Measurements from ENCODE around the gene SPPL3.

SPPL3 gene

DNA sequence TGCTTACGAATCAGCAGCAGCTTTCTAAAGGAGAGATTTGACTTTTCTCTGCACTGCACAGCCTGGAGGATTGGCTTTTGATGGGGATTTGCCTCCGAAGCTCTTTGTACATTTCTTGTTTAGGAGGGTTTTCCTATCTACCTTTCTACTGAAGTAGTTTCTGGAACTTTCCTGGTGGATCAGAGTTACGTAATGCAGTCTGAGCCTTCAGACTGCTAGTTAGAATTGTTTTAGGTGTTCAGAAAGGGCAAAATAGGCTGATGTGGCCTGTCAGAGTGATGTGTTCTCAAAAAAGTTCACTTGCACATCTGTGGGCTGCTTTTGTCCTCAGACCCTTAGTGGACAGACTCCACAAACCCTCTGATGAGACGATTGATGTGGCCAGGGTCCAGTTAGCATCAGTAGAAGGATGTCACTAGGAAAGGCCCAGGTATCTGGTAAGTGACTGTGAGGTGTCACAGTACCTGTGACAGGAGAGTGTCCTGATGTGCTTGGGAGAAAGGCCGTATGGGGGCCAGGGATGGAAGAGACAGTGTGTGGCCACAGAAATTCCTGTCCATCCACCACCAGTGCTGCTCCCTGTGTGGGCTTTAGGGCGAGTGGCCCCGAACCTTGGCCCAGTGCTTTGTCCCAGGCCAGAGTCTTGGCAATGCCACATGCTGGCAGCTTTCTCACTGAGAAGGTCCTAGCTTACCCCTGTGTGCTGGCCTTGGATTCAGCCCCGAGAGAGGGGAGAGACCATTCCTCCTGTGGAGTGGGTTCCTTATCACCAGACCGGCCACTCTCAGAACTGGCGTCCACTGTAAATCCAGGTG is 183.0 kb downstream of the SPPL3 start:
- peak overlapping the region; percentile 46 for H3K4me2 ChIP-seq (ENCODE audit: low read length)
- H3K9me3 ChIP-seq (ENCODE audit: control insufficient read depth, insufficient read depth, low read length) = no peaks in the 10 kb centered on the region
- H3K9me2 ChIP-seq (replicated peaks; ENCODE audit: control insufficient read depth, low read length) = no peaks in the 10 kb centered on the region
- H3K4me1 ChIP-seq (ENCODE audit: control insufficient read depth, low read length) = peaks cover 34% of the 10 kb centered on the region
- TF ChIP-seq, protein P1, sequence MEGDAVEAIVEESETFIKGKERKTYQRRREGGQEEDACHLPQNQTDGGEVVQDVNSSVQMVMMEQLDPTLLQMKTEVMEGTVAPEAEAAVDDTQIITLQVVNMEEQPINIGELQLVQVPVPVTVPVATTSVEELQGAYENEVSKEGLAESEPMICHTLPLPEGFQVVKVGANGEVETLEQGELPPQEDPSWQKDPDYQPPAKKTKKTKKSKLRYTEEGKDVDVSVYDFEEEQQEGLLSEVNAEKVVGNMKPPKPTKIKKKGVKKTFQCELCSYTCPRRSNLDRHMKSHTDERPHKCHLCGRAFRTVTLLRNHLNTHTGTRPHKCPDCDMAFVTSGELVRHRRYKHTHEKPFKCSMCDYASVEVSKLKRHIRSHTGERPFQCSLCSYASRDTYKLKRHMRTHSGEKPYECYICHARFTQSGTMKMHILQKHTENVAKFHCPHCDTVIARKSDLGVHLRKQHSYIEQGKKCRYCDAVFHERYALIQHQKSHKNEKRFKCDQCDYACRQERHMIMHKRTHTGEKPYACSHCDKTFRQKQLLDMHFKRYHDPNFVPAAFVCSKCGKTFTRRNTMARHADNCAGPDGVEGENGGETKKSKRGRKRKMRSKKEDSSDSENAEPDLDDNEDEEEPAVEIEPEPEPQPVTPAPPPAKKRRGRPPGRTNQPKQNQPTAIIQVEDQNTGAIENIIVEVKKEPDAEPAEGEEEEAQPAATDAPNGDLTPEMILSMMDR (IDR thresholded peaks at IDR 0.05; ENCODE audit: low read depth, low read length, poor library complexity, severe bottlenecking) = no peak
- no peak for TF ChIP-seq EZH2phosphoT487 (IDR thresholded peaks at IDR 0.05; ENCODE audit: borderline replicate concordance, low read length)
- H3K27me3 ChIP-seq (ENCODE audit: control insufficient read depth, low read length) = no peaks in the 10 kb centered on the region
- no peaks in the 10 kb centered on the region for H3F3A ChIP-seq (ENCODE audit: control insufficient read depth, insufficient read depth)
- peaks cover 12% of the 10 kb centered on the region for H4K20me1 ChIP-seq (ENCODE audit: control insufficient read depth, insufficient read depth, low read depth, low read length)
- 0 out of 2 replicates have a peak overlapping the region, but pooled peaks have one; percentile 13 for H3K4me3 ChIP-seq (ENCODE audit: low read length)
- peaks cover 73% of the 10 kb centered on the region for H3K36me3 ChIP-seq (ENCODE audit: control insufficient read depth, low read length)
- no peaks in the 10 kb centered on the region for H3K79me2 ChIP-seq (ENCODE audit: control insufficient read depth, low read length)
- no peak overlapping the region for H3K27ac ChIP-seq (ENCODE audit: low read depth, low read length)

DNA sequence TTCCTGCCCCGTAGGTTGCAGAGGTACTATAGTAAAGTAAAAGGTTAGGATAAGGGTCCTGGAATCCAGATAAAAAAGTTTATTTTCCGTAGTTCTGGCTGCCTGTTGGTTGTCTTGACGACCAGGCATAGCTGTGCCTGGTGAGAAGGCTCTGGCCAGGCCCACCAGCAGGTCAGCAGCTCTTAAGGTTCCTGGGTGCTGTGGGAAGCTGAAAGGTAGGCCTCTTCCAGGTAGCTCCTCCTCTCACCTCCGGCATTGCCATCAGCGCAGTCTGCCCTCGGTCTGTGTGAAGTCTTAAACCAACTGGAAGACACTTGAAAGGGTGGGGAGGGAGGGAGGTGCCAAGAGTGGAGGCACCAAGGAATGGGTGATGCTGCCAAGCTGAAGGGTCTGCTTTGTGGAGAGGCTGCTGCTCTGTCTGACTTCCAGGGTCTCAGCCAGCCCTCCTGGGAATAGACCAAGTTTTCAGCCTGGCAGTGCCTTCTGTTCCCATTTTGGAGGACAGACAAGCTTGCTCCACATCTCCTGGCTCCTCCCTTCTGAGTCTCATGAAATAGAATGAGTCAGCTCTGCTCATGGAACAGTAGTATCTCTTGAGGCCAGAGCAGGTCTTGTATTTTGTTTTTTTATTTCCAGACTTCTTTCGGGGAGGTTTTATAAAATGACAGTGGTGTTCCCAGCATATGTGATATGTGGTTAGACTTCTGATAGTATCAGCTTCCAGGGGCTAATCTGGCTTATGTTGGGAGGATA is 183.7 kb downstream of the SPPL3 start:
- Histone ChIP-seq H3K36me3 (ENCODE audit: control insufficient read depth, low read length) (peaks cover 78% of the 10 kb centered on the region), H3K4me2 (ENCODE audit: low read length) (no peak overlapping the region)

DNA sequence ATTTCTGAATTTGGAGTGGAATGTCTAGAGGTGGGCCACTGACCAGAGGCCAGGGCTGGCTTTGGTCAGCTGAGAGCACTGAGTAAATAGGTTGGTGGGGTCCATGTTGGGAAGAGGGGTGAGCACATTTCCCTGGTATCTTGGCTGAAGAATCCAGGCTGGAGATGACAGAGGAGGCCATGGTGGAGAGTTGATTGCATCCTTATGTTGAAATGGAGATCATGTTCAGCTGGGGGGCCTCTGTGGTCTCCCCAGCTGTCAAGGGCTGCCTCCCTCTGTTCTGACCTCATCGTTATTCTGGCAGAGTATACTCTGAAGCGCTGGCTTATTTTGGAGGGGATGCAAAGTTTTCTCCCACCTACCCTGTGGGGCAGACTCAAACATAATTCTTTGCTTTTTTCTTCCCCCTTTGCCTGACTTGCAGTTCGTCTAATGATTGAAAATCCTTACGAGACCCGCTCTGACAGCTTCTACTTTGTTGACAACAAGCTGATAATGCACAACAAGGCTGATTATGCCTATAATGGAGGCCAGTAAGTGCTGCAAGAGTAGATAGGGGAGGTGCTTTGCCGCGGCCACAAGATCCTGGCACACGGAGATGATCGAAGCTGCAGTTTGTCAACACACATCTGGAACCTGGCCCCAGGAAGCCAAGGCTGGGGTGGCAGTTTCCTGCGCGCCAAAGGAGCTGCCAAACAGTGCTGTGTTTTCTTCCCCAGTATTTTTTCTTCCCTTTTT is 184.5 kb downstream of the SPPL3 start:
- Histone ChIP-seq H3K36me3 (ENCODE audit: control insufficient read depth, low read length) (peaks cover 83% of the 10 kb centered on the region), H3K27ac (ENCODE audit: low read depth, low read length) (no peak overlapping the region)
- no peak for TF ChIP-seq EZH2phosphoT487 (IDR thresholded peaks at IDR 0.05; ENCODE audit: borderline replicate concordance, low read length)
- TF ChIP-seq, protein P1 (IDR thresholded peaks at IDR 0.05; ENCODE audit: low read depth, low read length, poor library complexity, severe bottlenecking) = no peak

More for the DNA sequence above, 183.7 kb downstream of the SPPL3 start:
- Histone ChIP-seq H4K20me1 (ENCODE audit: control insufficient read depth, insufficient read depth, low read depth, low read length) (peaks cover 12% of the 10 kb centered on the region), H3K27ac (ENCODE audit: low read depth, low read length) (no peak overlapping the region), H3K4me3 (ENCODE audit: low read length) (no peak overlapping the region), H3K9me3 (ENCODE audit: control insufficient read depth, insufficient read depth, low read length) (no peaks in the 10 kb centered on the region), H3K4me1 (ENCODE audit: control insufficient read depth, low read length) (peaks cover 26% of the 10 kb centered on the region), H3K27me3 (ENCODE audit: control insufficient read depth, low read length) (no peaks in the 10 kb centered on the region), H3K9me2 (replicated peaks; ENCODE audit: control insufficient read depth, low read length) (no peaks in the 10 kb centered on the region), H3F3A (ENCODE audit: control insufficient read depth, insufficient read depth) (no peaks in the 10 kb centered on the region), H3K79me2 (ENCODE audit: control insufficient read depth, low read length) (no peaks in the 10 kb centered on the region)
- TF ChIP-seq, protein P1 (IDR thresholded peaks at IDR 0.05; ENCODE audit: low read depth, low read length, poor library complexity, severe bottlenecking) = no peak
- no peak for TF ChIP-seq EZH2phosphoT487 (IDR thresholded peaks at IDR 0.05; ENCODE audit: borderline replicate concordance, low read length)

More for the DNA sequence above, 184.5 kb downstream of the SPPL3 start:
- no peaks in the 10 kb centered on the region for H3K79me2 ChIP-seq (ENCODE audit: control insufficient read depth, low read length)
- no peak overlapping the region for H3K4me2 ChIP-seq (ENCODE audit: low read length)
- no peak overlapping the region for H3K4me3 ChIP-seq (ENCODE audit: low read length)
- peaks cover 20% of the 10 kb centered on the region for H3K4me1 ChIP-seq (ENCODE audit: control insufficient read depth, low read length)
- H3K9me2 ChIP-seq (replicated peaks; ENCODE audit: control insufficient read depth, low read length) = no peaks in the 10 kb centered on the region
- H3K27me3 ChIP-seq (ENCODE audit: control insufficient read depth, low read length) = no peaks in the 10 kb centered on the region
- H3F3A ChIP-seq (ENCODE audit: control insufficient read depth, insufficient read depth) = no peaks in the 10 kb centered on the region
- no peaks in the 10 kb centered on the region for H3K9me3 ChIP-seq (ENCODE audit: control insufficient read depth, insufficient read depth, low read length)
- peaks cover 12% of the 10 kb centered on the region for H4K20me1 ChIP-seq (ENCODE audit: control insufficient read depth, insufficient read depth, low read depth, low read length)
